BE2C (cell line): ENCODE data around the gene PKNOX2.

Experiments used
- DNase-seq: peaks from one replicate; pipeline ENCODE4 v3.0.0-alpha.2; 2020
- H3K27me3 ChIP-seq: fragments of 250-450 bp; sonication (Bioruptor Pico); 2 replicates; pipeline ENCODE4 v1.5.1; 2020; ENCODE audit warnings: mild to moderate bottlenecking
- H3K36me3 ChIP-seq: fragments of 250-450 bp; sonication (Bioruptor Pico); 2 replicates; pipeline ENCODE4 v1.5.1; 2020; ENCODE audit warnings: mild to moderate bottlenecking
- H3K4me1 ChIP-seq: fragments of 250-450 bp; sonication (Bioruptor Pico); 2 replicates; pipeline ENCODE4 v1.5.1; 2020
- H3K4me3 ChIP-seq: 2 replicates; pipeline ENCODE4 v1.5.1; 2011; ENCODE audit warnings: low read depth, low read length
- H3K9me3 ChIP-seq: fragments of 250-450 bp; sonication (Bioruptor Pico); 2 replicates; pipeline ENCODE4 v1.5.1; 2020
- TF ChIP-seq, protein P1 (sequence below): IDR thresholded peaks from 2 replicates; pipeline ENCODE4 v1.5.1; 2012; ENCODE audit warnings: mild to moderate bottlenecking, low read depth, low read length

PKNOX2 gene

DNA sequence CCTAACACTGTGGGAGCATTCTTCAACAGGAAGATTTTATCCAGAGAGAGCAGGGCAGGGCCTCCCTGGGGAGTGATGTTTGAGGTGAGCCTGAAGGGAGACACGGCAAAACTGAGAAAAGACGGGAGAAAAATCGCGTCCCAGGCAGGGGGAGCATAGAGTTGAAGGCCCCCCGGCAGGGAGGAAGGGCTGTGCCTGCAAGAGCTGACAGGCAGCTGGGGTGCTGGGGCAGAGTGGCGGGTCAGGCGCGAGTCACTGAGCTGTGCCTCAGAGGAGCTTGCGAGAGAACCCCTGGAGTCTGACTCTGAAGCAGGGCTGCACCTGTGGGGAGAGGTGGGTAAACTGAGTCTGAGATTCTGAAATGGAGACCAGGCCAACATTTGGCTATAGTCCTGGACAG, 14.8 kb downstream of the PKNOX2 start:
- Histone ChIP-seq H3K27me3 (peaks cover 6% of the 10 kb centered on the region; the same call in 1 of the 2 replicates), H3K36me3 (no peaks in the 10 kb centered on the region), H3K9me3 (no peaks in the 10 kb centered on the region), H3K4me3 (no peak overlapping the region), H3K4me1 (no peaks in the 10 kb centered on the region)
- TF ChIP-seq, protein P1, sequence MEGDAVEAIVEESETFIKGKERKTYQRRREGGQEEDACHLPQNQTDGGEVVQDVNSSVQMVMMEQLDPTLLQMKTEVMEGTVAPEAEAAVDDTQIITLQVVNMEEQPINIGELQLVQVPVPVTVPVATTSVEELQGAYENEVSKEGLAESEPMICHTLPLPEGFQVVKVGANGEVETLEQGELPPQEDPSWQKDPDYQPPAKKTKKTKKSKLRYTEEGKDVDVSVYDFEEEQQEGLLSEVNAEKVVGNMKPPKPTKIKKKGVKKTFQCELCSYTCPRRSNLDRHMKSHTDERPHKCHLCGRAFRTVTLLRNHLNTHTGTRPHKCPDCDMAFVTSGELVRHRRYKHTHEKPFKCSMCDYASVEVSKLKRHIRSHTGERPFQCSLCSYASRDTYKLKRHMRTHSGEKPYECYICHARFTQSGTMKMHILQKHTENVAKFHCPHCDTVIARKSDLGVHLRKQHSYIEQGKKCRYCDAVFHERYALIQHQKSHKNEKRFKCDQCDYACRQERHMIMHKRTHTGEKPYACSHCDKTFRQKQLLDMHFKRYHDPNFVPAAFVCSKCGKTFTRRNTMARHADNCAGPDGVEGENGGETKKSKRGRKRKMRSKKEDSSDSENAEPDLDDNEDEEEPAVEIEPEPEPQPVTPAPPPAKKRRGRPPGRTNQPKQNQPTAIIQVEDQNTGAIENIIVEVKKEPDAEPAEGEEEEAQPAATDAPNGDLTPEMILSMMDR: no peak
- no peak for DNase-seq

DNA sequence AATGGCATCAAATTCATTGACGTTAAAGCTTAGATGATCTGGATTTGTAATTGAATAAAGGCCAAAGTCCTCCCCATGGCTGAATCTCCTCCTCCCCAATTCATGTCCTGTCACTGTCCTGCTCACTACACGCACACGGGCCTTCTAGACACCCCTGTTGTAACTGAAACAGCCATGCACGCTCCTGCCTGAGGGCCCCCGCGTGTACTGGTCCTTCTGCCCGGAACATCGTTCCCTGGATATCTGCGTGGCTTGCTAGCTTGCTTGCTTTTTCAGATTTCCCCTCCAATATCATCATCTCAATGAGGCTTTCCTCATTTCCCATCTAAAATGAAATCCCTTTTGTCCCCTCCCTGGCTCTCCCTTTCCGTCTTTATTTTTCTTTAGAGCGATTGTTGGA, 15.3 kb downstream of the PKNOX2 start:
- no peaks in the 10 kb centered on the region for H3K9me3 ChIP-seq
- no peaks in the 10 kb centered on the region for H3K36me3 ChIP-seq
- peaks cover 6% of the 10 kb centered on the region; the same call in 1 of the 2 replicates for H3K27me3 ChIP-seq
- no peak overlapping the region for H3K4me3 ChIP-seq
- TF ChIP-seq, protein P1: no peak
- no peaks in the 10 kb centered on the region for H3K4me1 ChIP-seq
- no peak for DNase-seq

DNA sequence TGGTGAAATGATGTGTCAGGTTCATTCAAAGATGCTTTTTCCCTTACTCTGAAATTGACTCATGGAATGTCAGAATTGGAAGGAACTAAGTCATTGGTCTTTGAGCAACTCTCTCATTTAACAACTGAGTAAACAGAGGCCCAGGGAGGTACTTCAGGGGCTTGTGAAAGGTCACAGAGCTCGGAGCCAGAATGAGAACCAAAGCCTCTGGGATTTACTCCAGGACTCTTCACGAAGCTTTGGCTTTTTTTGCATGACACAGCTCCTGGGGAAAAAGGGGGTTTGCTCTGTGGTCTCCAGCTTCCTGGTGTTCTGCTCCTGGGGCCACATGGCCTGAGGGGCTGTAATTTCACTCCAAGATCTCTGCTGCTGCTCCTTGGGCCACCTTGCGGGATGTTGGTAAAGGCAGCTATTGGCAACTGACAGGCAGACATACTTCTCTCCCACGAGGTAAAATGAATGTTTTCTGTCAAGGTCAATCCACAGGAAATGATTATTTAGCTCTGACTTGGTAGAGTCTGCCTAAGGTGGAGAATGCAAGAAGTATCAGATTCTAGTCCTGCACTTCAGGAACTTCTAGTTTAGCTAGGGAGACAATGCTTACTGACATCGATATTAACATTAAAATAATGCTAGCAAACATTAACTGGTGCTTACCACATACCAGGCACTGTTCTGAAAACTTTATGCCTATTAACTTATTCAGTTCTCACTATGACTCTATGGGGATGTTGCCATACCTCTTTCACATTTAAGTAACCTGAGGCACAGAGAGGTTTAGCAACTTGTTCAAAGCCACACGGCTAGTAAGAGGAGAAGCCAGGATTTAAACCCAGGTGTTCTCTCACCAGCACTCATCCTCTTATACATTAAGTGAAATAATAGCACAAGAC, 16.1 kb downstream of the PKNOX2 start:
- Histone ChIP-seq H3K27me3 (peaks cover 6% of the 10 kb centered on the region; the same call in 1 of the 2 replicates), H3K4me3 (no peak overlapping the region), H3K9me3 (no peaks in the 10 kb centered on the region), H3K4me1 (no peaks in the 10 kb centered on the region), H3K36me3 (no peaks in the 10 kb centered on the region)
- no peak for DNase-seq
- TF ChIP-seq, protein P1: no peak

DNA sequence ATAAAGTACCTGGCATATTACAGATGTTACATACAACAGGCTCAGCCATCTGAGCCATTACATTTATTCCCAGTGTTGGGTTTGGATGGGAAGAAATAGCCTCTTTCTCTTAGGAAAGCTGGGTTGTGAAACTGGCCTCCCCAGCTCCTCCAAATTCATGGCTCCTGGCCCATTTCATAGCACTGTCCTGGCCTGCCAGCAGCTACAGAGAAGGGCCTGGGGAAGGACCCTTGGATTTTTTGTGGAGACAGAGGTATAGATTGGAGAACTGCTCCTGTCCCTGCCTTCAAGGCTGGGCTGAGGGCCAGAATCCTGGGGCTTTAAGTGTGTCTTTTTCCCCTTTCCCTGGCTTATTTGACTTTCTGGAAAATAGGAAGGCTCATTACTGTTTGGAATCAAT, 18.0 kb downstream of the PKNOX2 start:
- no peak for DNase-seq
- TF ChIP-seq, protein P1: no peak
- Histone ChIP-seq H3K36me3 (no peaks in the 10 kb centered on the region), H3K9me3 (peaks cover 4% of the 10 kb centered on the region; the same call in 1 of the 2 replicates), H3K4me3 (no peak overlapping the region), H3K4me1 (no peaks in the 10 kb centered on the region), H3K27me3 (peaks cover 5% of the 10 kb centered on the region; the same call in 1 of the 2 replicates)

DNA sequence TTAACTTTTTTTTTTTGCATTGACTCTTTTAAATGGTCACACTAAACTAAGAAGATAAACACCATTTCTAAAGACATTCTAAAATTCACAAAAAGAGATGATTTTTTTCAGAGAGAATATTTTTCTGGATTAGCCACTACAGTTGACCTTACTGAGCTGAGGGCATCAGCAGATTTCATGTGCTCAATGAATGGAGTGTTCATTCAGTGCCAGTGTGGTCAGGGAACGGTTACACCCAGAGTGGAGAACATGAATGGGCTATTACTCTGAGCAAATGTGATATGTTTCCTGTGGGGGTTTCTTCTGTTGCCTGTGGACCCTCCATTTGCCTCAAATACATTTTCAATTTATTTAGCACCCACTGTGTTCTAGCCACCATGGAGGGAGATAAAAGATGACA, 19.1 kb downstream of the PKNOX2 start:
- TF ChIP-seq, protein P1: no peak
- no peaks in the 10 kb centered on the region for H3K27me3 ChIP-seq
- no peak overlapping the region for H3K4me3 ChIP-seq

DNA sequence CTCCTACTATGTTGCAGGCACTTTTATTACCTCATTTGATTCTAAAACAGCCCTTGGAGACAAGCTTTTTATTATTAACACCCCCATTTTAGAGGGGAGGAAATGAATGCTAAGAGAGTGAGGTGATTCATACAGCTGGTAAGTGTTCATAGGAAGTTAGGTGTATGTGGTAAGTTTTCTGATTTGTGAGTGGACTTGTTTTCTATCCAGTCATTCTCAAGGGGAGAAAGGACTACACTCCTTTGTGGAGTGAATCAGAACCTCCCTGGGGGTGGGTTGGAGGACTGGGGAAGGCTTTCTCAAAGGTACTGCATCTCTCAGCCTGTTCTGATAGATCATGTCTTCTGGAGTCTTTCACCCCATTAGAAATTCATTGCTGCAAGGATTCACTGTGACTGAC, 23.5 kb downstream of the PKNOX2 start:
- no peak overlapping the region for H3K4me3 ChIP-seq
- H3K4me1 ChIP-seq: no peaks in the 10 kb centered on the region
- TF ChIP-seq, protein P1: no peak
- H3K27me3 ChIP-seq: peaks cover 9% of the 10 kb centered on the region
- H3K36me3 ChIP-seq: no peaks in the 10 kb centered on the region
- H3K9me3 ChIP-seq: peaks cover 4% of the 10 kb centered on the region; the same call in 1 of the 2 replicates
- DNase-seq: no peak

More for the DNA sequence above, 19.1 kb downstream of the PKNOX2 start:
- no peak for DNase-seq
- Histone ChIP-seq H3K36me3 (no peaks in the 10 kb centered on the region), H3K9me3 (peaks cover 4% of the 10 kb centered on the region; the same call in 1 of the 2 replicates), H3K4me1 (no peaks in the 10 kb centered on the region)
